Right lobe of liver (tissue), 6 donors: ENCODE results near the gene CIDEB. TPM values are rescaled to one million over a fixed set of nuclear protein-coding genes. Genes with fewer than 3 reads are reported as not detected.

Experiments
- ATAC-seq, 4 donors: fragments of 200-7000 bp; cut with Tn5 transposase; one replicate each; pipeline ENCODE4 v1.9.1; 2020; ENCODE audit warnings: mild to moderate bottlenecking in 4 of 4, moderate library complexity in 4 of 4
- DNase-seq, 3 donors: peaks; one replicate each; pipeline ENCODE4 v3.0.0-alpha.2; 2020
- H3K27ac ChIP-seq, 3 donors: fragments of 200-600 bp; one replicate each; pipeline ENCODE4 v1.8.0; 2022
- H3K27me3 ChIP-seq, 2 donors: fragments of 200-600 bp; one replicate each; pipeline ENCODE4 v1.8.0; 2022
- H3K36me3 ChIP-seq, 4 donors: fragments of 200-600 bp; sonication (generic) in 1 of 4; one replicate each; pipeline versions ENCODE4 v1.5.1 to v1.8.0; 2017 to 2022; ENCODE audit warnings: control low read depth in 1 of 4
- H3K4me1 ChIP-seq, 4 donors: fragments of 200-600 bp; sonication (generic) in 1 of 4; one replicate each; pipeline versions ENCODE4 v1.5.1 to v1.8.0; 2017 to 2022; ENCODE audit warnings: control low read depth in 1 of 4
- H3K4me3 ChIP-seq, 3 donors: fragments of 200-600 bp; one replicate each; pipeline ENCODE4 v1.8.0; 2022
- H3K9me3 ChIP-seq, 4 donors: fragments of 200-600 bp; sonication (generic) in 1 of 4; one replicate each; pipeline versions ENCODE4 v1.5.1 to v1.8.0; 2017 to 2022; ENCODE audit warnings: control low read depth in 1 of 4
- CTCF ChIP-seq, 4 donors: fragments of 200-600 bp in 3 of 4; fragments of 450-650 bp in 1 of 4; IDR thresholded peaks; one replicate each; pipeline versions ENCODE4 v1.5.1 to v1.8.0; 2016 to 2022; ENCODE audit warnings: antibody characterized with exemption in 4 of 4, mild to moderate bottlenecking in 2 of 4
- POLR2A ChIP-seq: fragments of 450-650 bp; IDR thresholded peaks from one replicate; pipeline ENCODE4 v1.6.1; 2017; ENCODE audit warnings: antibody characterized with exemption, mild to moderate bottlenecking
- WGBS: methylation state at CpG from one replicate; pipeline ENCODE4 v1.1.6; 2018; ENCODE audit warnings: low coverage, low lambda C conversion rate; ENCODE audit not compliant: insufficient coverage; ENCODE audit errors: missing lambda C conversion rate; 5-methylcytosine and 5-hydroxymethylcytosine counted together
- intact Hi-C, 2 donors: fragments of 100-400 bp; cut with DNase I; formaldehyde crosslinking; loops; one replicate each; pipeline versions ENCODE4 v1.11.2 to v1.14.1; 2022
- total RNA-seq, 6 experiments: library from RNA; depleted of rRNA in 2 of 6; stranded (reverse); fragments of >200 nt in 2 of 6; fragmentation: NEBNext Ultra II Directional in 3 of 6; extraction: Animal tissue kit (Norgen Biotek cat#: 25700) in 3 of 6; gene quantifications; one replicate each; pipeline versions ENCODE4 v1.1.0 to v1.2.4, GENCODE V29; 2016 to 2023
- donor health status: DM: no; HTN: yes; CAD: no.
- donor health status: DM: no; HTN: no; CAD: no.
- donor health status: DM: no; HTN: no; CAD: no.
- donor health status: DM: no; HTN: yes; CAD: no.
- donor health status: DM: no; HTN: yes; CAD: no.

The CIDEB gene
- total RNA-seq, 6 experiments from 2014 or later, result 118 to 219 (median 196) TPM

GRCh38 chr14:24353559-24354481 is 46.0 kb upstream of the CIDEB start:
- H3K36me3 ChIP-seq, result no peaks in the 10 kb centered on the region
- intact Hi-C loops, result no loop called here
- 64% methylated on average over 4 of the region's 5 CpGs for WGBS
- ATAC-seq (peak; percentile 59 to 92 (median 69)), DNase-seq (no peak)
- H3K27ac ChIP-seq, result no peak overlapping the region
- H3K4me3 ChIP-seq, result no peak overlapping the region
- peaks cover 0 to 4% (median 0%) of the 10 kb centered on the region in 4 donors for H3K4me1 ChIP-seq
- no peaks in the 10 kb centered on the region for H3K9me3 ChIP-seq
- TF ChIP-seq POLR2A (no peak), CTCF (IDR thresholded peaks at IDR 0.05) (no peak)
- H3K27me3 ChIP-seq, result no peaks in the 10 kb centered on the region

GRCh38 chr14:24351517-24351916 is 43.7 kb upstream of the CIDEB start:
- ATAC-seq (peak; percentile 39 to 67 (median 54)), DNase-seq (no peak)
- no peaks in the 10 kb centered on the region for H3K9me3 ChIP-seq
- no peak overlapping the region for H3K27ac ChIP-seq
- H3K4me1 ChIP-seq, result peaks cover 0 to 4% (median 0%) of the 10 kb centered on the region in 4 donors
- H3K27me3 ChIP-seq, result no peaks in the 10 kb centered on the region
- intact Hi-C loops, result no loop called here
- no peaks in the 10 kb centered on the region for H3K36me3 ChIP-seq
- WGBS, result 20% methylated on average over 3 of the region's 4 CpGs
- no peak for TF ChIP-seq POLR2A
- no peak for TF ChIP-seq CTCF (IDR thresholded peaks at IDR 0.05)
- no peak overlapping the region for H3K4me3 ChIP-seq

- ATAC-seq, result no peak
- Histone ChIP-seq H3K4me1 (peaks cover 0 to 4% (median 0%) of the 10 kb centered on the region in 4 donors), H3K36me3 (no peaks in the 10 kb centered on the region), H3K4me3 (no peak overlapping the region), H3K27me3 (no peaks in the 10 kb centered on the region), H3K9me3 (no peaks in the 10 kb centered on the region), H3K27ac (no peak overlapping the region)
- TF ChIP-seq POLR2A (no peak), CTCF (IDR thresholded peaks at IDR 0.05) (no peak)
- 78% methylated on average over 5 of the region's 5 CpGs for WGBS
- intact Hi-C loops, result no loop called here
- no peak for DNase-seq
Measured at GRCh38 chr14:24349742-24350141, 42.0 kb upstream of the CIDEB start.

GRCh38 chr14:24348186-24348585 is 40.4 kb upstream of the CIDEB start:
- no peak for TF ChIP-seq CTCF (IDR thresholded peaks at IDR 0.05)
- no peak for TF ChIP-seq POLR2A
- 100% methylated on average over 2 of the region's 2 CpGs for WGBS
- DNase-seq (no peak), ATAC-seq (no peak)
- Histone ChIP-seq H3K9me3 (no peaks in the 10 kb centered on the region), H3K4me3 (no peak overlapping the region), H3K27ac (no peak overlapping the region), H3K27me3 (no peaks in the 10 kb centered on the region), H3K36me3 (no peaks in the 10 kb centered on the region), H3K4me1 (peaks cover 0 to 4% (median 0%) of the 10 kb centered on the region in 4 donors)
- intact Hi-C loops, result no loop called here
